Adrenal gland (tissue), 12 donors: ENCODE measurements around the gene MED26. TPM values are rescaled to one million over a fixed set of nuclear protein-coding genes. Genes with fewer than 3 reads are reported as not detected.
"Not testable (repeated sequence)": the region's sequence is repeated elsewhere in the genome, so short reads cannot be mapped to it uniquely, and the experiment has no call there.

Experiments
- DNase-seq, 7 donors: peaks; one replicate each; pipeline ENCODE4 v3.0.0-alpha.2; 2019 to 2020
- H3K27ac ChIP-seq, 5 donors: fragments of 200-600 bp; sonication (generic) in 4 of 5; 1 replicate in 3 of 5; 2 replicates in 2 of 5; pipeline versions ENCODE4 v1.5.1 to v1.8.0; 2016 to 2020; ENCODE audit warnings: mild to moderate bottlenecking in 1 of 5
- H3K27me3 ChIP-seq: fragments of 200-600 bp; 2 replicates; pipeline ENCODE4 v1.8.0; 2021
- H3K36me3 ChIP-seq, 2 donors: fragments of 200-600 bp; replicated peaks in 1 of 2; 1 replicate in 1 of 2; 2 replicates in 1 of 2; pipeline versions ENCODE4 v1.5.1 to v1.8.0; 2018 to 2022
- H3K4me1 ChIP-seq, 2 donors: fragments of 200-600 bp; replicated peaks in 1 of 2; 1 replicate in 1 of 2; 2 replicates in 1 of 2; pipeline versions ENCODE4 v1.5.1 to v1.8.0; 2018 to 2021
- H3K4me3 ChIP-seq, 4 donors: fragments of 200-600 bp; sonication (generic) in 3 of 4; one replicate each; pipeline ENCODE4 v1.5.1; 2016 to 2018
- H3K9me3 ChIP-seq, 3 donors: fragments of 200-600 bp; sonication (generic) in 1 of 3; replicated peaks in 1 of 3; 1 replicate in 2 of 3; 2 replicates in 1 of 3; pipeline versions ENCODE4 v1.5.1 to v1.8.0; 2016 to 2021
- POLR2A ChIP-seq, 2 donors: fragments of 450-650 bp; IDR thresholded peaks; one replicate each; pipeline ENCODE4 v1.6.1; 2017; ENCODE audit warnings: antibody characterized with exemption in 2 of 2, mild to moderate bottlenecking in 2 of 2, moderate library complexity in 1 of 2
- WGBS, 4 donors: extraction: QIAGEN DNeasy Blood & Tissue Kit in 2 of 4; methylation state at CpG; one replicate each; pipeline versions ENCODE4 v1.1.5 to v1.1.7; 2013 to 2017; 5-methylcytosine and 5-hydroxymethylcytosine counted together
- intact Hi-C, 2 donors: fragments of 100-400 bp; cut with DNase I; formaldehyde crosslinking; loops; one replicate each; pipeline versions ENCODE4 v1.14.1 to v1.15.0; 2022 to 2023
- polyA plus RNA-seq, 3 donors: library from polyadenylated mRNA; stranded (reverse); fragments of 200-250 nt in 2 of 3; fragments of 350-450 nt in 1 of 3; fragmentation: Illumina TruSeq in 1 of 3; extraction: RNeasy Lipid Tissue Mini Kit (QIAGEN cat#74804) in 1 of 3; gene quantifications; one replicate each; pipeline ENCODE4 v1.2.3, GENCODE V29; 2013 to 2014
- total RNA-seq, 9 donors: library from RNA; depleted of rRNA in 4 of 9; stranded (reverse); fragments of >200 nt in 4 of 9; fragments of 120-200 nt in 1 of 9; fragmentation: NEBNext Ultra II Directional in 1 of 9; extraction: Animal tissue kit (Norgen Biotek cat#: 25700) in 1 of 9; gene quantifications; one replicate each; pipeline versions ENCODE4 v1.1.0 to v1.2.4, GENCODE V29; 2013 to 2023
- TF ChIP-seq, protein P1 (sequence below), 6 experiments: fragments of 450-650 bp in 4 of 6; fragments of 200-600 bp in 2 of 6; sonication (generic) in 1 of 6; IDR thresholded peaks; 1 replicate in 5 of 6; 2 replicates in 1 of 6; pipeline versions ENCODE4 v1.5.1 to v1.8.0; 2016 to 2021; ENCODE audit warnings: antibody characterized with exemption in 6 of 6, mild to moderate bottlenecking in 2 of 6, moderate library complexity in 1 of 6
- donor health status: healthy with polysubstance abuse.
- donor health status: Bipolar disorder and iron deficiency.
- donor health status: DM: yes; HTN: yes; CAD: no.
- donor health status: DM: no; HTN: no; CAD: no.
- donor health status: DM: no; HTN: no; CAD: no.
- donor health status: DM: yes; HTN: yes; CAD: no.

The MED26 gene
- total and polyA plus RNA-seq, 12 donors: 4.6 to 17.3 (median 9.0) TPM

GRCh38 chr19:16676101-16676798 lies 48.2 kb upstream of the MED26 start:
- no peaks in the 10 kb centered on the region for H3K4me1 ChIP-seq
- intact Hi-C loops: no loop called here
- no peak overlapping the region for H3K4me3 ChIP-seq
- 88 to 91% (median 90%) methylated on average over 15 of the region's 15 CpGs for WGBS, 4 donors
- no peaks in the 10 kb centered on the region for H3K27me3 ChIP-seq
- H3K36me3 ChIP-seq: peaks cover 0 to 7% of the 10 kb centered on the region in 2 donors
- peaks cover 0 to 3% (median 0%) of the 10 kb centered on the region in 3 donors for H3K9me3 ChIP-seq
- no peak overlapping the region for H3K27ac ChIP-seq
- no peak for TF ChIP-seq POLR2A (IDR thresholded peaks at IDR 0.05)
- TF ChIP-seq, protein P1, sequence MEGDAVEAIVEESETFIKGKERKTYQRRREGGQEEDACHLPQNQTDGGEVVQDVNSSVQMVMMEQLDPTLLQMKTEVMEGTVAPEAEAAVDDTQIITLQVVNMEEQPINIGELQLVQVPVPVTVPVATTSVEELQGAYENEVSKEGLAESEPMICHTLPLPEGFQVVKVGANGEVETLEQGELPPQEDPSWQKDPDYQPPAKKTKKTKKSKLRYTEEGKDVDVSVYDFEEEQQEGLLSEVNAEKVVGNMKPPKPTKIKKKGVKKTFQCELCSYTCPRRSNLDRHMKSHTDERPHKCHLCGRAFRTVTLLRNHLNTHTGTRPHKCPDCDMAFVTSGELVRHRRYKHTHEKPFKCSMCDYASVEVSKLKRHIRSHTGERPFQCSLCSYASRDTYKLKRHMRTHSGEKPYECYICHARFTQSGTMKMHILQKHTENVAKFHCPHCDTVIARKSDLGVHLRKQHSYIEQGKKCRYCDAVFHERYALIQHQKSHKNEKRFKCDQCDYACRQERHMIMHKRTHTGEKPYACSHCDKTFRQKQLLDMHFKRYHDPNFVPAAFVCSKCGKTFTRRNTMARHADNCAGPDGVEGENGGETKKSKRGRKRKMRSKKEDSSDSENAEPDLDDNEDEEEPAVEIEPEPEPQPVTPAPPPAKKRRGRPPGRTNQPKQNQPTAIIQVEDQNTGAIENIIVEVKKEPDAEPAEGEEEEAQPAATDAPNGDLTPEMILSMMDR (IDR thresholded peaks at IDR 0.05): no peak
- DNase-seq: no peak

DNA sequence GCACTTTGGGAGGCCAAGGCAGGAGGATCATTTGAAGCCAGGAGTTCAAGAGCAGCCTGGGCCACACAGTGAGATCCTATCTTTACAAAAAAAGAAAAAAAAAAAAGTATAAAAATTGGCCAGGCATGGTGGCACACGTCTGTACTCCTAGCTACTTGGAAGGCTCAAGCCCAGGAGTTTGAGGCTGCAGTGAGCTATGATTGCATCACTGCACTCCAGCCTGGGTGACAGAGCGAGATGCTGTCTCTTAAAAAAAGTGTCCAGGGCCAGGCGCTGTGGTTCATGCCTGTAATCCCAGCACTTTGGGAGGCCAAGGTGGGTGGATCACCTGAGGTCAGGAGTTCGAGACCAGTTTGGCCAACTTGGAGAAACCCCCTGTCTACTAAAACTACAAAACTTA lies 45.8 kb upstream of the MED26 start:
- H3K9me3 ChIP-seq, H3K27me3 ChIP-seq, H3K27ac ChIP-seq, DNase-seq, H3K4me3 ChIP-seq, H3K4me1 ChIP-seq, intact Hi-C loops, H3K36me3 ChIP-seq: not testable (repeated sequence)
- 81 to 94% (median 90%) methylated on average over 4 of the region's 4 CpGs for WGBS, 4 donors

GRCh38 chr19:16673231-16673630 lies 45.2 kb upstream of the MED26 start:
- WGBS, 4 donors: 85 to 96% (median 90%) methylated on average over 3 of the region's 3 CpGs
- Histone ChIP-seq H3K27ac (no peak overlapping the region), H3K9me3 (no peaks in the 10 kb centered on the region), H3K4me3 (no peak overlapping the region), H3K36me3 (no peaks in the 10 kb centered on the region), H3K27me3 (no peaks in the 10 kb centered on the region), H3K4me1 (no peaks in the 10 kb centered on the region)
- intact Hi-C loops: no loop called here
- TF ChIP-seq, protein P1 (IDR thresholded peaks at IDR 0.05): no peak
- TF ChIP-seq POLR2A (IDR thresholded peaks at IDR 0.05): no peak
- DNase-seq: no peak

GRCh38 chr19:16671652-16672274 lies 43.8 kb upstream of the MED26 start:
- Histone ChIP-seq H3K36me3 (no peaks in the 10 kb centered on the region), H3K4me3 (no peak overlapping the region), H3K27ac (no peak overlapping the region), H3K9me3 (no peaks in the 10 kb centered on the region), H3K4me1 (no peaks in the 10 kb centered on the region), H3K27me3 (no peaks in the 10 kb centered on the region)
- no peak for DNase-seq
- intact Hi-C loops: no loop called here
- 76 to 90% (median 87%) methylated on average over 3 to 12 of the region's 12 CpGs for WGBS, 4 donors
- no peak for TF ChIP-seq POLR2A (IDR thresholded peaks at IDR 0.05)
- TF ChIP-seq, protein P1 (IDR thresholded peaks at IDR 0.05): no peak

GRCh38 chr19:16670291-16670690 lies 42.3 kb upstream of the MED26 start:
- Histone ChIP-seq H3K9me3 (no peaks in the 10 kb centered on the region), H3K36me3 (no peaks in the 10 kb centered on the region), H3K4me1 (no peaks in the 10 kb centered on the region), H3K27ac (no peak overlapping the region), H3K27me3 (no peaks in the 10 kb centered on the region), H3K4me3 (no peak overlapping the region)
- no peak for TF ChIP-seq POLR2A (IDR thresholded peaks at IDR 0.05)
- TF ChIP-seq, protein P1 (IDR thresholded peaks at IDR 0.05): no peak
- no peak for DNase-seq
- WGBS, 4 donors: 92 to 99% (median 96%) methylated on average over 13 of the region's 13 CpGs
- intact Hi-C loops: no loop called here

DNA sequence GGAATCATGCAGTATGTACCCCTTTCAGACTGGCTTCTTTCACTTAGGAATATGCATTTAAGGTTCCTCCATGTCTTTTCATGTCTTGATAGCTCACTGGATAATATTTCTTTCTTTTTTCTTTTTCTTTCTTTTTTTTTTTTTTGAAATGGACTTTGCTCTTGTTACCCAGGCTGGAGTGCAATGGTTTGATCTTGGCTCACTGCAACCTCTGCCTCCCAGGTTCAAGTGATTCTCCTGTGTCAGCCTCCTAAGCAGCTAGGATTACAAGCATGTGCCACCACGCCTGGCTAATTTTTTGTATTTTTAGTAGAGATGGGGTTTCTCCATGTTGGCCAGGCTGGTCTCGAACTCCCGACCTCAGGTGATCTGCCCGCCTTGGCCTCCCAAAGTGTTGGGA lies 40.7 kb upstream of the MED26 start:
- H3K4me3 ChIP-seq, H3K27ac ChIP-seq, H3K9me3 ChIP-seq, DNase-seq, intact Hi-C loops, H3K27me3 ChIP-seq, H3K36me3 ChIP-seq, H3K4me1 ChIP-seq: not testable (repeated sequence)
- WGBS, 4 donors: 92 to 98% (median 94%) methylated on average over 4 of the region's 4 CpGs
